ENCODE measurements around the gene MTMR6.

DNA sequence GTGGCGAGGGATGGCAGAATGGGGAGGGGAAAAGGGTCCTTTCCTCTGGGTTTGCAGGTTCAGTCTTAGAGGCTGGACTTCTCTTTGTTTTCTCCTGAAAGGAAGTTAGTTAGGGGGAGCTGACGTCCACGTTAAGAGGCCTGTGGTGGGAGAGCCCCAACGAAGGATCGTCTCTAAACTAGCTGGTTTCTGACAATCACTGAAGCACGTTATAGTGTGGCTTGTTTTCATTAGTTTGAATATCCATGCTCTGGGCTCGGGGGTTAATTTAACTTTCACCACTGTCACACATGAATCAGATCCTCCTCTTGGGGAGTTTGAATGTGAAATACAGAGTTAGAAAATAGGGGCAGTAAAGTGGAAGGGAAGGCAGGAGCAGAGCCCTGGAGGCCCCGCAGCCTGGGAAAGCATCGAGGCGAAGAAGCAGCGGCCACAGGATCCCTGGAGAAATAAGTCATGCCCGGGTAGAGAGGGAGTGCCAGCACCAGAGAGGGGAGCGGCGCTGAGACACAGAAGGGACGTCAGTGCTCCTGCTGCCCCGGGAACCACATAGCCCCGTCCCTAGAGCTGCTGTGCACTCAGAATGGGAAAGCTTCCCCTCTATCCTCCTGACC is 84.1 kb downstream of the MTMR6 start:
- no peak for TF ChIP-seq TCF12 (IDR thresholded peaks at IDR 0.05; ENCODE audit: low read depth)
- no peak for TF ChIP-seq ZBTB7A (IDR thresholded peaks at IDR 0.05; ENCODE audit: low read depth)
- no peak for TF ChIP-seq YY1 (IDR thresholded peaks at IDR 0.05; ENCODE audit: low read depth)
- no peak for TF ChIP-seq TEAD4 (IDR thresholded peaks at IDR 0.05)
- TF ChIP-seq, protein P1, sequence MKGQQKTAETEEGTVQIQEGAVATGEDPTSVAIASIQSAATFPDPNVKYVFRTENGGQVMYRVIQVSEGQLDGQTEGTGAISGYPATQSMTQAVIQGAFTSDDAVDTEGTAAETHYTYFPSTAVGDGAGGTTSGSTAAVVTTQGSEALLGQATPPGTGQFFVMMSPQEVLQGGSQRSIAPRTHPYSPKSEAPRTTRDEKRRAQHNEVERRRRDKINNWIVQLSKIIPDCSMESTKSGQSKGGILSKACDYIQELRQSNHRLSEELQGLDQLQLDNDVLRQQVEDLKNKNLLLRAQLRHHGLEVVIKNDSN (IDR thresholded peaks at IDR 0.05): no peak
- TF ChIP-seq NFIC (IDR thresholded peaks at IDR 0.05): no peak
- no peak for TF ChIP-seq EP300 (IDR thresholded peaks at IDR 0.05; ENCODE audit: borderline replicate concordance)
- TF ChIP-seq, protein P2, sequence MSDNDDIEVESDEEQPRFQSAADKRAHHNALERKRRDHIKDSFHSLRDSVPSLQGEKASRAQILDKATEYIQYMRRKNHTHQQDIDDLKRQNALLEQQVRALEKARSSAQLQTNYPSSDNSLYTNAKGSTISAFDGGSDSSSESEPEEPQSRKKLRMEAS (IDR thresholded peaks at IDR 0.05): no peak
